ENCODE measurements around the gene RBM47.

RBM47 gene

GRCh38 chr4:40461062-40461461 is 168.6 kb downstream of the RBM47 start:
- H3K4me3 ChIP-seq (ENCODE audit: low read depth, low read length): no peak overlapping the region
- DNase-seq (ENCODE audit: low read depth): no peak
- TF ChIP-seq, protein P1, sequence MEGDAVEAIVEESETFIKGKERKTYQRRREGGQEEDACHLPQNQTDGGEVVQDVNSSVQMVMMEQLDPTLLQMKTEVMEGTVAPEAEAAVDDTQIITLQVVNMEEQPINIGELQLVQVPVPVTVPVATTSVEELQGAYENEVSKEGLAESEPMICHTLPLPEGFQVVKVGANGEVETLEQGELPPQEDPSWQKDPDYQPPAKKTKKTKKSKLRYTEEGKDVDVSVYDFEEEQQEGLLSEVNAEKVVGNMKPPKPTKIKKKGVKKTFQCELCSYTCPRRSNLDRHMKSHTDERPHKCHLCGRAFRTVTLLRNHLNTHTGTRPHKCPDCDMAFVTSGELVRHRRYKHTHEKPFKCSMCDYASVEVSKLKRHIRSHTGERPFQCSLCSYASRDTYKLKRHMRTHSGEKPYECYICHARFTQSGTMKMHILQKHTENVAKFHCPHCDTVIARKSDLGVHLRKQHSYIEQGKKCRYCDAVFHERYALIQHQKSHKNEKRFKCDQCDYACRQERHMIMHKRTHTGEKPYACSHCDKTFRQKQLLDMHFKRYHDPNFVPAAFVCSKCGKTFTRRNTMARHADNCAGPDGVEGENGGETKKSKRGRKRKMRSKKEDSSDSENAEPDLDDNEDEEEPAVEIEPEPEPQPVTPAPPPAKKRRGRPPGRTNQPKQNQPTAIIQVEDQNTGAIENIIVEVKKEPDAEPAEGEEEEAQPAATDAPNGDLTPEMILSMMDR (IDR thresholded peaks at IDR 0.05; ENCODE audit: insufficient read depth, low read depth, low read length, missing control alignments): no peak

- no peak for DNase-seq (ENCODE audit: low read depth)
- H3K4me3 ChIP-seq (ENCODE audit: low read depth, low read length): no peak overlapping the region
- TF ChIP-seq, protein P1 (IDR thresholded peaks at IDR 0.05; ENCODE audit: insufficient read depth, low read depth, low read length, missing control alignments): no peak
Measured at GRCh38 chr4:40458683-40459082, 171.0 kb downstream of the RBM47 start.

DNA sequence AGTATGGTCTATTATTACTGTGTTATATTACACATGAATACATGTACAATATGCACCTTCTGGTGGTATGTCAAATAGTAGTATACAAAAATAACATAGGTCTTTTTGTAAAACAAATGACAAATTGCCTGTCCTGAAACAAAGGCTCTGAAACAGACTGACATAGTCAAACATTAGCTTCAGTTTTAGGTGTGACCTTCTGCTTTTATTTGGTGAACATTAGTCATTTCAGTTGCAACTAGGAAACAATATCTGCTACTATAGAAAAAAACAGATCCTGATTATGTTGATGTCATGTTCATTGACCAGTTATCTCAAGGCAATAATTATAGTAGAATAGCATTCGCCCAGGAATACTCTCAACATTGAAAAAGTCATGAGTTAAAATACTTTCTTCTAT is 171.6 kb downstream of the RBM47 start:
- peak; percentile 27 for DNase-seq (ENCODE audit: low read depth)
- H3K4me3 ChIP-seq (ENCODE audit: low read depth, low read length): no peak overlapping the region
- TF ChIP-seq, protein P1 (IDR thresholded peaks at IDR 0.05; ENCODE audit: insufficient read depth, low read depth, low read length, missing control alignments): no peak

- H3K4me3 ChIP-seq (ENCODE audit: low read depth, low read length): no peak overlapping the region
- TF ChIP-seq, protein P1 (IDR thresholded peaks at IDR 0.05; ENCODE audit: insufficient read depth, low read depth, low read length, missing control alignments): no peak
- DNase-seq (ENCODE audit: low read depth): no peak
Measured at GRCh38 chr4:40455340-40455902, 174.2 kb downstream of the RBM47 start.

DNA sequence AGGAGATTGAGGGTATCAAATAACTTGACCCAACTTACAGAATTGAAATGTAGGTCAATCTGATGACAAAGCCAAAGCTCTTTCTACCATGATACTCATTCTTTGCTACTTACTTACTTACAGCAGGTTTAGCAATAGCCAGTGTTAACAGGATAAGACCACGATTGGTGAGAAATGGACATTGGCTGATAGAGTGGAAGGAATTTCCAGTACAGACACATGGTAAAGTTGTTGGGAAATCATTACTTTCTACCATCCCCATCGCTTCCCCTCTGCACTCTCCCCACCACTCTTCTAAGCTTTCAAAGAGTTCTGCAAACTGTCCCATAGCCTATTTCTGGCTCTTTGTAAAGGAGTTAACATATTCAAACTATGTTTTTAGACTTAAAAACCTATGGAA is 174.8 kb downstream of the RBM47 start:
- no peak for DNase-seq (ENCODE audit: low read depth)
- TF ChIP-seq, protein P1 (IDR thresholded peaks at IDR 0.05; ENCODE audit: insufficient read depth, low read depth, low read length, missing control alignments): no peak

GRCh38 chr4:40453912-40454311 is 175.8 kb downstream of the RBM47 start:
- TF ChIP-seq, protein P1 (IDR thresholded peaks at IDR 0.05; ENCODE audit: insufficient read depth, low read depth, low read length, missing control alignments): no peak
- no peak overlapping the region for H3K4me3 ChIP-seq (ENCODE audit: low read depth, low read length)
- no peak for DNase-seq (ENCODE audit: low read depth)

More for the DNA sequence above, 174.8 kb downstream of the RBM47 start:
- no peak overlapping the region for H3K4me3 ChIP-seq (ENCODE audit: low read depth, low read length)

- H3K4me3 ChIP-seq (ENCODE audit: low read depth, low read length): no peak overlapping the region
- DNase-seq (ENCODE audit: low read depth): no peak
- TF ChIP-seq, protein P1 (IDR thresholded peaks at IDR 0.05; ENCODE audit: insufficient read depth, low read depth, low read length, missing control alignments): no peak
Measured at GRCh38 chr4:40448875-40449274, 180.8 kb downstream of the RBM47 start.
